ENCODE measurements around the gene FNBP1. TPM values are rescaled to one million over a fixed set of nuclear protein-coding genes. Genes with fewer than 3 reads are reported as not detected.

FNBP1 gene
- total and polyA plus RNA-seq, 2 of the 8 experiments (the other 6 are each of a cell fraction or from before 2014, with no cell fraction given): 7.2 to 40.9 TPM

GRCh38 chr9:129953736-129954135 lies 89.3 kb downstream of the FNBP1 start (continued):
- no peak for TF ChIP-seq CTBP2 (IDR thresholded peaks at IDR 0.05; ENCODE audit: borderline replicate concordance, insufficient read depth, insufficient read length, low read length)
- no peak for TF ChIP-seq MAFK (IDR thresholded peaks at IDR 0.05; ENCODE audit: low read depth, low read length)
- TF ChIP-seq PHF8 (conservative IDR thresholded peaks at IDR 0.05; ENCODE audit: low read depth, low read length): no peak
- TF ChIP-seq NRF1 (IDR thresholded peaks at IDR 0.05; ENCODE audit: low read depth, low read length): no peak
- TF ChIP-seq TCF12 (IDR thresholded peaks at IDR 0.05; ENCODE audit: low read depth, low read length): no peak
- no peak for TF ChIP-seq POLR2A (IDR thresholded peaks at IDR 0.05; ENCODE audit: control extremely low read depth in 1 of 2, low read depth in 2 of 2, low read length in 2 of 2)
- TF ChIP-seq RAD21 (IDR thresholded peaks at IDR 0.05 in 1 of 2, conservative IDR thresholded peaks at IDR 0.05 in 1 of 2; ENCODE audit: low read depth in 2 of 2, low read length in 2 of 2): no peak
- no peak for TF ChIP-seq ASH2L (IDR thresholded peaks at IDR 0.05; ENCODE audit: low read length)
- TF ChIP-seq SIRT6 (IDR thresholded peaks at IDR 0.05; ENCODE audit: low read length): no peak
